ENCODE data around the gene SCAF1.
"Not testable (repeated sequence)": the region's sequence is repeated elsewhere in the genome, so short reads cannot be mapped to it uniquely, and the experiment has no call there.

SCAF1 gene

DNA sequence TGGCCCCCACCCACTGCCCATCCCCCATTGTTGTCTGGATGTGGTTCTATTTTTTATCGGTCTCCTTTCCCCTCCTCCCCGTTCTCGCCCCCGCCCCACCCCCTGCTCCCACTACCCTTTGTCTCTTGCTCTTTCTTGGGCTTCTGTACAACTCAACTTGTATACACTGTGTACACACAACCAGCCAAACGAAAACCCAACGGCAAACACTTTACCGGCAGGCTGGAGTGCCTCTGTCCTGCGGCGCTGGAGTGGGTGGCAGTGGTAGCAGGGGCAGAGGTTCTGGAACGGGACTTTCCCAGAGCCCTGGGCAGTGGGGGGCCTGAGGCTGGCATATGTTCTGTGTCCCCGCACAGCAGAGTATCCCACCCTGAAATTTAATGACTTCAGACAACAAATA lies 15.8 kb upstream of the SCAF1 start:
- TF ChIP-seq, protein P1, sequence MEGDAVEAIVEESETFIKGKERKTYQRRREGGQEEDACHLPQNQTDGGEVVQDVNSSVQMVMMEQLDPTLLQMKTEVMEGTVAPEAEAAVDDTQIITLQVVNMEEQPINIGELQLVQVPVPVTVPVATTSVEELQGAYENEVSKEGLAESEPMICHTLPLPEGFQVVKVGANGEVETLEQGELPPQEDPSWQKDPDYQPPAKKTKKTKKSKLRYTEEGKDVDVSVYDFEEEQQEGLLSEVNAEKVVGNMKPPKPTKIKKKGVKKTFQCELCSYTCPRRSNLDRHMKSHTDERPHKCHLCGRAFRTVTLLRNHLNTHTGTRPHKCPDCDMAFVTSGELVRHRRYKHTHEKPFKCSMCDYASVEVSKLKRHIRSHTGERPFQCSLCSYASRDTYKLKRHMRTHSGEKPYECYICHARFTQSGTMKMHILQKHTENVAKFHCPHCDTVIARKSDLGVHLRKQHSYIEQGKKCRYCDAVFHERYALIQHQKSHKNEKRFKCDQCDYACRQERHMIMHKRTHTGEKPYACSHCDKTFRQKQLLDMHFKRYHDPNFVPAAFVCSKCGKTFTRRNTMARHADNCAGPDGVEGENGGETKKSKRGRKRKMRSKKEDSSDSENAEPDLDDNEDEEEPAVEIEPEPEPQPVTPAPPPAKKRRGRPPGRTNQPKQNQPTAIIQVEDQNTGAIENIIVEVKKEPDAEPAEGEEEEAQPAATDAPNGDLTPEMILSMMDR (IDR thresholded peaks at IDR 0.05; ENCODE audit: insufficient read depth, low read length, missing control alignments) = no peak
- H3K4me3 ChIP-seq (ENCODE audit: low read depth, low read length) = no peak overlapping the region
- ChIA-PET CTCF (no interaction called here), POLR2A (no interaction called here)
- no peak for DNase-seq (ENCODE audit: low read depth, low spot score)

DNA sequence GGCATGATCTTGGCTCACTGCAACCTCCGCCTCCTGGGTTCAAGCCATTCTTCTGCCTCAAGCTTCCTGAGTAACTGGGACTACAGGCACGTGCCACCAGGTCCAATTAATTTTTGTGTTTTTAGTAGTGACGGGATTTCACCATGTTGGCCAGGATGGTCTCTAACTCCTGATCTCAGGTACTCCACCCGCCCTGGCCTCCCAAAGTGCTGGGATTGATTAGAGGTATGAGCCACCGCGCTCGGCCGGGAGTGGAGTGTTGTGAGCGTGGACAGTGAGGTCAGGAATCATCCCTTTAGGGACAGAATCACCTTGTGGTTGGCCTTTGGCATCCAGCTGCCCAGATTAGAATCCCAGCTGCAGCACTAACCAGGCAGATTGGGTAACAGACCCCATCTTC lies 12.3 kb upstream of the SCAF1 start:
- TF ChIP-seq, protein P1 (IDR thresholded peaks at IDR 0.05; ENCODE audit: insufficient read depth, low read length, missing control alignments) = no peak
- CTCF ChIA-PET = interaction anchor here (0.7 to 1.5 kb wide), 2 partner anchors 9 to 51 kb away, joined by 3 read pairs; no protein-coding TSS in a partner anchor
- DNase-seq (ENCODE audit: low read depth, low spot score) = no peak
- no peak overlapping the region for H3K4me3 ChIP-seq (ENCODE audit: low read depth, low read length)
- POLR2A ChIA-PET = no interaction called here

DNA sequence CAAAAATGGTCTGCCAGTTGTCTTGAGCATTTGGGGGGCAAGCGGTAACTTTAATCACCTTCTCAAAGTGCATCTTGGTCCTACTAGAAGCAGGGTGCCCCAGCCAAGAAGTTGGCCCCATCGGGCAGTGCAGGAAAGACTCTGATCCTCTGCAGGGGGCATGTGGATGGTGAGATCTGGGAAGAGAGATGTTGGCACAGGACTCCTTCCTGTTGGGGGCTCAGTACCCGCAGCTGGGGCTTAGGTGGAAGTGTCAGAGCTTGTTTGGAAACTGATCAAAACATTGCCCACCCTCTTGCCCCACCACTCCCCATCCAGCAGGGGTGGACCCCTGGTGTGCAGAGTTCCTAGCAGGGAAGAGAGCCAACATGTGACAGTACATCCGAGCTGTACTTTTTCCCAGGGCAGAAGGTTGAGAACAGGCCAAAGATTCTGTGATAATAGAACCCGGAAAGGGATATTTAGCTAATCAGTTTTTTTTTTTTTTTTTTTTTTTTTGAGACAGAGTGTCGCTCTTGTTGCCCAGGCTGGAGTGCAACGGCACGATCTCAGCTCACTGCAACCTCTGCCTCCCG lies 10.9 kb upstream of the SCAF1 start:
- no peak for DNase-seq (ENCODE audit: low read depth, low spot score)
- no peak overlapping the region for H3K4me3 ChIP-seq (ENCODE audit: low read depth, low read length)
- TF ChIP-seq, protein P1 (IDR thresholded peaks at IDR 0.05; ENCODE audit: insufficient read depth, low read length, missing control alignments) = no peak
- ChIA-PET CTCF (interaction anchor here (0.7 to 1.5 kb wide), 2 partner anchors 22 to 50 kb away, joined by 3 read pairs; no protein-coding TSS in a partner anchor), POLR2A (interaction anchor here (0.7 to 1.2 kb wide), 3 partner anchors 10 to 1008 kb away, joined by 3 to 7 read pairs (median 3); partner anchors contain the start of gene NOSIP)

DNA sequence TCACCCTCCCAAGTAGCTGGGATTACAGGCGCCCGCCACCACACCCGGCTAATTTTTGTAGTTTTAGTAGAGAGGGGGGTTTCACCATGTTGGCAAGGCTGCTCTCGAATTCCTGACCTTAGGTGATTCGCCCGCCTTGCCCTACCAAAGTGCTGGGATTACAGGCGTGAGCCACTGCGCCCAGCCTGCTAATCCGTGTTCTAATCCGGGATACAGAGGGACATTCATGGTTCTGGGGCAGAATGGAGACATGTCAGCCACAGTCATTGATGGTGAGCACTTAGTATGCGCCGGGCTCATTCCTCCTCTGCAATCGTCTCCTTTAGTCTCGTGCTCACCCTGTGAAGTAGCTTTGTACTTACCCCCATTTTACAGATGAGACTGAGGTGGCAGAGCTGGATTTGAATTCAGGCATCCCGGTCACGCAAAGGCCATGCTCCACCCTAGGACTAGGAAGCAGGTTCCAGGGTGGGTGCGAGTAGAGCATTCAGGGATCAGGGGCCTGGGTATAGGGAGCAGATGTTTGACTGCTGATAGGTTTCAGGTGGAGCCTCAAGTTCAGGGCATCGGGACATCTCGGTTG lies 10.3 kb upstream of the SCAF1 start:
- no peak for DNase-seq (ENCODE audit: low read depth, low spot score)
- TF ChIP-seq, protein P1 (IDR thresholded peaks at IDR 0.05; ENCODE audit: insufficient read depth, low read length, missing control alignments) = no peak
- POLR2A ChIA-PET = no interaction called here
- H3K4me3 ChIP-seq (ENCODE audit: low read depth, low read length) = no peak overlapping the region
- CTCF ChIA-PET = interaction anchor here (0.7 kb wide), 1 partner anchor 22 kb away, joined by 3 read pairs; no protein-coding TSS in a partner anchor

DNA sequence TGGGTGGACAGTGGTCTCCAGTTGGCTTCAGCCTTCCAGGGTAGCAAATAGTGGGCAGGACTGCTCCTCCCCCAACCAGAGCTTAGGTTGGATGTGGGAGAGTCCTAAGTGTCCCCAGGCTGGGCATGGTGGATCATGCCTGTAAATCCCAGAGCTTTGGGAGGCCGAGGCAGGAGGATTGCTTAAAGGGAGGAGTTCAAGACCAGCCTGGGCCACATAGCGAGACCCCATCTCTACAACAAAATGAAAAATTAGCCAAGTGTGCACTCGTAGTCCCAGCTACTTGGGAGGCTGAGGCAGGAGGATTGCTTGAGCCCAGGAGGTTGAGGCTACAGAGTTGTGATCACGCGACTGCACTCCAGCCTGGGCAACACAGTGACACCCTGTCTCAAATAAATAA lies 9.4 kb upstream of the SCAF1 start:
- no peak for DNase-seq (ENCODE audit: low read depth, low spot score)
- ChIA-PET POLR2A (no interaction called here), CTCF (no interaction called here)
- H3K4me3 ChIP-seq (ENCODE audit: low read depth, low read length) = no peak overlapping the region
- TF ChIP-seq, protein P1 (IDR thresholded peaks at IDR 0.05; ENCODE audit: insufficient read depth, low read length, missing control alignments) = no peak

DNA sequence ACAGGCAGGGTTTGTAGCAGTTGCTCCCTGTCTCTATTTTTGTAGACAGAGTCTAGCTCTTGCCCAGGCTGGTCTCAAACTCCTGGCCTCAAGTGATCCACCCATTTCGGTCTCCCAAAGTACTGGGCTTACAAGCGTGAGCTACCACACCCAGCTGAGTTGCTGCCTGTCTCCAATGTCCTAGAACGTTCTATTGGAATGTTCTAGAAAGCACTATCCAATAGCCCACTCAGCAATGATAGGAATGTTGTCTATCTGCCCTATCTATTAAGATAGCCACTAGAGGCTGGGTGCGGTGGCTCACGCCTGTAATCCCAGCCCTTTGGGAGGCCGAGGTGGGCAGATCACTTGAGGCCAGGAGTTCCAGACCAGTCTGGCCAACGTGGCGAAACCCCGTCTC lies 8.7 kb upstream of the SCAF1 start:
- H3K4me3 ChIP-seq (ENCODE audit: low read depth, low read length); POLR2A ChIA-PET; DNase-seq (ENCODE audit: low read depth, low spot score); CTCF ChIA-PET: not testable (repeated sequence)

Measured in AG04449 (cell line).